ENCODE results near the gene XRCC2.
"Not testable (repeated sequence)": the region's sequence is repeated elsewhere in the genome, so short reads cannot be mapped to it uniquely, and the experiment has no call there.

XRCC2 gene

DNA sequence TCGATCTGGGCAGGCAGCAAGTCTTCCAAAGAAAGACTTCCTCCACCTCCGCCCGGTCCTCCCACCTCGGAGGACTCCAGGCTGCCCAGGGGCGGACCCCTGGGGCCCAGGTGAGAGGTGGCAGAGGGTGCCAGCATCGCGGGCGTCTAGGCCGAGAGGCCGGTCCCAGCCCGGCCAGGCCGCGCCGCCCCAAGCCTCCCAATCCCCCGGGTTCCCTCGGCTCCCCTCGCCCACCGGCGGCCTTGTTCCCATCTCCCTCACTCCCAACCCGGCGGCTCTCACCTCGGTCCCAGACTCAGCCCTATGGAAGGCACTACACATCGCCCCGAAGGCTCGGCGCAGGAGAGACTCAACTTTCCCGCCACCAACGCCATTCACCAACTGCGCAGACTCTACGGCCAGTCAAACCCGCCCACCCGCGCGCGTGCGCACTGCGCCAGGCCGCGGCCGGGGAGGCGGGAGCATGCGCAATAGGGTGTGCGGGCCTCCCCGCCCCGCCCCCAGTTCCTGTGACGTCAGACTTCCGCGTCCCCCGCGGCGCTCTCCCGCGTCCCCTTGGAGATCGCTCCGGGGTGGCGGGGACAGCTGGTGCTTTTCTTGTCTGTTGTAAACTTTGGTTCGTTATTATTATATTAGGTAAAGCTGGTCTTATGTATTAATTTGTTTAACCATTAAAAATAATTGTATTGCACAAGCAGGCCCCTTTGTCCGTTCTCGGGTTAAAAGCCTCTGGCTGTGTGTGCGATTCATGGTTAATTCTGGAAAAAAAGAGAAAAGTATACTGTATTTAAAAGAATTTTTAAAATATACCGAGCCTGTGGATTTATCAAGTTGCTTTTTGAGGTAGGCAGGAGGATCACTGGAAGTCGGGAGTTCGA, at the start of gene XRCC2:
XRCC2 (minus strand) TSS at position 383 of the 878 bp plus-strand sequence; CDS start at position 321, 62 bp downstream.
- DNase-seq: peak; percentile 89

DNA sequence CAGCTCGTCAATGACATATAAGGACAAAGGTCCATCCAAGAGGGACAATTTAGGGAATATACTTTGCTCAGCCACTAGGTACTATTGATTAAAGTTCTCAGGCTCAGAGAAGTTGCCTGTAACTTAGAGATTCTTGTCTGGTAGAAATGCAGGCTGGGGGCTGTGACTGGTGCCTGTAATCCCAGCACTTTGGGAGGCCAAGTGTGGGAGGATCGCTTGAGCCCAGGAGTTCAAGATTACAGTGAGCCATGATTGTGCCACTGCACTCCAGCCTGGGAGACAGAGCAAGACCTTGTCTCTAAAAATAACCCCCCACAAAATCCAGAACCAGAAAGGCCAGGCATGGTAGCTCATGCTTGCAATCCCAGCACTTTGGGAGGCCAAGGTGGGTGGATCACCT, 47.4 kb upstream of the XRCC2 start:
- no peak for DNase-seq

DNA sequence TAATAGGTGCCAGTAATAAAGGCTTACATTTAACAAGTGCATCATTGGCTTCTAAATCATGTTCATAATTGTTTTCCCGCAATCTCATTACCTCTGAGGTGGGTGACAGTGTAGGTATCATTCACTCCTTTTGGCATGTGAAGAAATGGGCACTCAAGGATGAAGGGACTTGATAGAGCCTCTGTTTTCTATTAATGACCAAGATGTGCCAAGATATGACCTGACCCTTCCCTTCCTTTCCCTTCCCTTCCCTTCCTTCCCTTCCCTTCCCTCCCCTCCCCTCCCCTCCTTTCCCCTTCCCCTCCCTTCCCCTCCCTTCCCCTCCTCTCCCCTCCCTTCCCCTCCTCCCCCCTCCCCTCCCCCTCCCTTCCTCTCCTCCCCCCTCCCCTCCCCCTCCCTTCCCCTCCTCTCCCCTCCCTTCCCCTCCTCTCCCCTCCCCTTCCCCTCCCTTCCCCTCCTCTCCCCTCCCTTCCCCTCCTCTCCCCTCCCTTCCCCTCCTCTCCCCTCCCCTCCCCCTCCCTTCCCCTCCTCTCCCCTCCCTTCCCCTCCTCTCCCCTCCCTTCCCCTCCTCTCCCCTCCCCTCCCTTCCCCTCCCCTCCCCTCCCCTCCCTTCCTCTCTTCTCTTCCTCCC, 36.6 kb upstream of the XRCC2 start:
- not testable (repeated sequence) for DNase-seq

DNA sequence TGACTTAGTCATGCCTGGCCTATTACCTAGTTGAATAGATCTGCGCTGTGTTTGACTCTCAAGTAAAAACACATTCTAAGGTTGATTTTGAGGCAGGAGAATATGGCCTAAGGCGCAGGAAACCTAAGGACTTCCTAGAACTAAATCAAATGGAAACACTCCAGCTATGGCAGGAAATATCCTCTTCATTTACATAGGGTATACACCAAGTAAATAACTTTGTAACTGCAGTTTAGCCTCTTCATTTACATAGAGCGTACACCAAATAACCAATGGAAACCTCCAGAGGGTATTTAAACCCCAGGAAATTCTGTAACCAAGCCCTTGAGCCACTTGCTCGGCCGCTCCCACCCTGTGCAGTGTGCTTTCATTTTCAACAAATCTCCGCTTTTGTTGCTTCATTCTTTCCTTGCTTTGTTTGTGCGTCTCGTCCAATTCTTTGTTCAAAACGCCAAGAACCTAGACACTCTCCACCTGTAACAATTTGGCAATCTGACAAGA, 35.6 kb upstream of the XRCC2 start:
- DNase-seq: no peak

DNA sequence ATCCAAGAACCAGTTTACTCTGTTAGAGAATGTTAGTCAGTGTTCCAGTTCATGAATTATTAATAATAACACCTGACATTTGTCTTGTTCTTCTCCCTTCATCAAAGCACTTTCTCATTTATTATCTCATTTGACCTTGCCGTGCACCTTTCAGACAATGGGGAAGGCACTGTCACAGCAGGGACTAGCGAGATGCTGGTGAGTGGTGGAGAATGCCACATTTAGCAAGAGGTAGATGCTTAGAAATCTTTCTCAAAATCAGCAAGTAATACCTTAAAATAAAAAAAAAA, 34.2 kb upstream of the XRCC2 start:
- DNase-seq: no peak

DNA sequence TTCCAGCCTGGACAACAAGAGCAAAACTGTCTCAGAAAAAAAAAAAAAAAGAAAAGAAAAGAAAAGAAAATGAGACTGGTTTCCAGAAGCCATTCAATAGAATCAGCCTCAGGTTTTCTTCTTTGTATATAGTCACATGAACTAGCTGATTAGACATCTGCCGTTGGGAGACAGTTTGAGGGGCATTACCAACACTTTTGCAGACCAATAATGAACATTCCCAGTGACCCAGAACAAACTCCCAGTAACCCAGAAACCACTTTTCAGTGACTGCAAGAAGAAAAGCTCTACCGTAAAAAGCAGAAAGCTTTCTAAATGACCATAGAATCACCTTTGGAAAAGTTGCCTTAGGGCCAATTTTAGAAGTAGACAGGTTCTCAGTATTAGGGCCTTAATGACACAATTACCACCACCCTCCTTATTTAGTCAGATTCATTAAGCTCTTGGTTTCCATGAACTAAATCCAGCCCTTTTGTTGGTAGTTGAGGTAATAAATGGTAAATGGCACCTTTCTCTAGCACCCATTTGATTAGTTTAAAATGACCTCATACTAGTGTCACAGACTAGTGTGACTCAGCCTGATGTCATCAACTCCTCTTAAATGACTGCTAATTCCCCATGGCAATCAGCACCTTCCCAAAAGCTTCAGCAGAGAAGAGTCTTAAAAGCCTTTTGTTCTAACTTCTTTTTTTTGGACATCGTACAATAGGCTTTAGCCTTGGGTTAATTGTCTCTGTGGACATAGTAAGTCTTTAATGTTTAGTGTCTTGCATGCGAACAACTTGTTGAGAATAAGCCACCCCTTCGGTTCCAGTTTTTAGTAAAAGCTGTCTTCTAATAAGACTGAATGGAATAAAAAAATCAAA, 33.6 kb upstream of the XRCC2 start:
- peak; percentile 36 for DNase-seq

DNA sequence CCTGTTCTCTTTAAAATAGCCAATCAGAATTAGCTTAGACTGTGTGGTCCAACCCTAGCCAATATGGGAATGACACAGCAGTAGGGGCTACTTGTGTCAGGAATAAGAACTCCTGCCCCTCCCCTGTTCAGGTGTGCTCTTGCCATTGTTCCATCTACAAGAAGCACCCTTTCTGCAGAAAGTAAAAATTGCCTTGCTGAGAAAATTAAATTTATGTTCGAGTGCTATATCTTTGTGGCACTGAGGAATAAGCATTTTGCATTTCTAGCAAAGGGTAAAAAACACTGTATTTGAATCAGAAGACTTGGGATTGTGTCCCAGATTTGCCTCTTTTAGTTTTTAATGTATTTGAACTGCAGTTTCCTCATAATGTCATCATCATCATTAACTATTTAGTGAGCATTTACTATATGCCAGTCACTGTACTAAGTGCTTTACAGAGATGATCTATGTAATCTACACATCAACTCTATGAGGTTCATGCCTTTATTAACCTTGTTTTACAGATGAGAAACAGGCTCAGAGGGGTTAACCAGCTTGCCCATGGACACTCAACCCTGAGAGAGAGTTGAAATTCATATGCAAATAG, 28.9 kb upstream of the XRCC2 start:
- DNase-seq: no peak

DNA sequence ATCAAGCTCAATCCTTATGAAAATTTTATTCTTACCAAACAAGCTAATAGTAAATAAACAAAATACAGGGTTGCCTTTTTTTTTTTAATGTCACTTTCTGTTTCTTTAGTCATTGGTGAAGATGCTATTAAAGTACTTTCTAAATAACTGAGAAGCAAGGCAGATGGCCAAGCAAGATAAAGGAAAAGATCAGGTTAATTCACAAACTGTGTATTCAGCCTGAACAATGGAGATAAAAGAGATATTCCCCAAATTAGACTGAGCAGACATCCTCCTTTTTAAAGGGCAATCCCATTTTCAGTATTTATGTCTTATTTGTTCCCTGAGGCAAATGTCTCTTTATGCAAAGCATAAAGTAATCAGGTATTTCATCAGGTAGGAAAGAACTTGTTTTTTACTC, 23.1 kb upstream of the XRCC2 start:
- DNase-seq: no peak

DNA sequence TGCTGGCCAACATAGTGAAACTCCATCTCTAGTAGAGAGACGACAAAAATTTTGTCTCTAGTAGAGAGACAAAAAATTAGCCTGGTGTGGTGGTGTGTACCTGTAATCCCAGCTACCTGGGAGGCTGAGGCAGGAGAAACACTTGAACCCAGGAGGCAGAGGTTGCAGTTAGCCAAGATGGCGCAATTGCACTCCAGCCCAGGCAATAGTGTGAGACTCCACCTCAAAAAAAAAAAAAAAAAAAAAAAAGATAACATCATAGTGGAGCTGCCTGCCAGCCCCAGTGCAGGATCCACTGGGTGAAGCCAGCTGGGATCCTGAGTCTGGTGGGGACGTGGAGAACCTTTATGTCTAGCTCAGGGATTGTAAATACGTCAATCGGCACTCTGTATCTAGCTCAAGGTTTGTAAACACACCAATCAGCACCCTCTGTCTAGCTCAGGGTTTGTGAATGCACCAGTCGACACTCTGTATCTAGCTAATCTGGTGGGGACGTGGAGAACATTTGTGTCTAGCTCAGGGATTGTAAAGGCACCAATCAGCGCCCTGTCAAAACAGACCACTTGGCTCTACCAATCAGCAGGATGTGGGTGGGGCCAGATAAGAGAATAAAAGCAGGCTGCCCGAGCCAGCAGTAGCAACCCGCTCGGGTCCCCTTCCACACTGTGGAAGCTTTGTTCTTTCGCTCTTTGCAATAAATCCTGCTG, 21.5 kb upstream of the XRCC2 start:
- DNase-seq: not testable (repeated sequence)

DNA sequence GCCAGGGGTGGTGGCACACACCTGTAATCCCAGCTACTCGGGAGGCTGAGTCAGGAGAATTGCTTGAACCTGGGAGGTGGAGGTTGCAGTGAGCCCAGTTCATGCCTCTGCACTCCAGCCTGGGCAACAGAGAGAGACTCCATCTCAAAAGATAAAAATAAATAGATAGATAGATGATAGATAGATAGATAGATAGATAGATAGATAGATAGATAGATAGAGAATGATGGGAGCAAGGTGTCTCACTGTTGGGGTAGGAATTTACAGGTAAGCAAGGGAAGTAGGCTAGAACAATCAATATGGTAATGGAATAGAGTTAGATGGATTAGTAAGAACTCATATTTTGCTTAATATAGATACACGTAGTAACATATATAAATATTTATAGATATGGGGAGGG, 16.3 kb upstream of the XRCC2 start:
- DNase-seq: not testable (repeated sequence)

DNA sequence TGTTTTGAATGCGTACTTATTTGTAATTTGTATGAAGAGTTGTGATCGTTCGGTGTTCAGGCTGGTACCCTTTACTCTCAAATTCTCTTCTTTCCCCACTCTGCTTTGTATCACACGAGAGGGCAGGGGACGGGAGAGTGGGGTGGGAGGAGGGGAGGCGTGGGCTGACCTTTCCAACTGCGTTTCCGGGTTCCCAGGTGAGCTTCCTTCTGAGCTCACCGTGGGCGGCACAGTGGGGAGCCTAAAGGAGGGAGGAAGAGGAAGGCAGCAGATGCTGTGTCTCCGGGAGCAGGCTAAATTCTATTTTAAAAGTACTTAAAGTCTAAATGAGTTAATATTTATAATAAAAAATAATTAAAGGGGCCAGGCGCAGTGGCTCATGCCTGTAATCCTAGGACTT, 7.4 kb upstream of the XRCC2 start:
- no peak for DNase-seq

DNA sequence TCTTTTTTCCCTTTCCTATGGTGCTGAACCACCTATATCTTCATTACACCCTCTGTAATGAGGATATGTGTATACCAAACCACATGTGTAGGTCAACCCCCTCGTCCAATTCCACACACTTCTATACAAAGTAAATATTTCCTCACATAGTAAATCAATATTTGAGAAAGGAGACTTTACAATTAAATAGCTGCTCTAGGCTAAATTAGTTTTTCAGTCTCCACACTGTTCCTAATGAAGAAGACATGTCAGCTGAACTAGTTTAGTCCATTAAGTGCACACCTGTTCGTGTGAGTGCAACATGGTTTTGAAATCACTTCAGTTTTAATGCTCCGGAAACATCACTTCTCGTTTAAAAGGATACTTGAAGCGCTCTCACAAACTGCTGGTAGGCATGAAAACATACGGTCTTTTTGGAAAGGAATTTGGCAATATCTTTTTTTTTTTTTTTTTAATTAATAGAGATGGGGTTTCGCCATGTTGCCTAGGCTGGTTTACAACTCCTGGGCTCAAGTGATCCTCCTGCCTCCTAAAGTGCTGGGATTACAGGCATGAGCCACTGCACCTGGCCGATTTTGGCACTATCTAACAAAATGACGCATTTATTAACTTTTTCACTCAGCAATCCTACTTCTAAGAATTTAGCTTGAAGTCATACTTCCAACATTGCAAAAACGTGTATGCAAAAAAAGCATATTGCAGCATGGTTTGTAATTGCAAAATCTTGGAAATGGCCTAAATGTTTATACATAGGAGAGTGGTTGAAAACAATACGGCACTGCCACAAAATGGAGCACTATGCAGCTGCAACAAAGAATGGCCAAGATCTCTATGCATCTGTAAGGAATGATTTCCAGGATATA, 2.1 kb upstream of the XRCC2 start:
- no peak for DNase-seq

DNA sequence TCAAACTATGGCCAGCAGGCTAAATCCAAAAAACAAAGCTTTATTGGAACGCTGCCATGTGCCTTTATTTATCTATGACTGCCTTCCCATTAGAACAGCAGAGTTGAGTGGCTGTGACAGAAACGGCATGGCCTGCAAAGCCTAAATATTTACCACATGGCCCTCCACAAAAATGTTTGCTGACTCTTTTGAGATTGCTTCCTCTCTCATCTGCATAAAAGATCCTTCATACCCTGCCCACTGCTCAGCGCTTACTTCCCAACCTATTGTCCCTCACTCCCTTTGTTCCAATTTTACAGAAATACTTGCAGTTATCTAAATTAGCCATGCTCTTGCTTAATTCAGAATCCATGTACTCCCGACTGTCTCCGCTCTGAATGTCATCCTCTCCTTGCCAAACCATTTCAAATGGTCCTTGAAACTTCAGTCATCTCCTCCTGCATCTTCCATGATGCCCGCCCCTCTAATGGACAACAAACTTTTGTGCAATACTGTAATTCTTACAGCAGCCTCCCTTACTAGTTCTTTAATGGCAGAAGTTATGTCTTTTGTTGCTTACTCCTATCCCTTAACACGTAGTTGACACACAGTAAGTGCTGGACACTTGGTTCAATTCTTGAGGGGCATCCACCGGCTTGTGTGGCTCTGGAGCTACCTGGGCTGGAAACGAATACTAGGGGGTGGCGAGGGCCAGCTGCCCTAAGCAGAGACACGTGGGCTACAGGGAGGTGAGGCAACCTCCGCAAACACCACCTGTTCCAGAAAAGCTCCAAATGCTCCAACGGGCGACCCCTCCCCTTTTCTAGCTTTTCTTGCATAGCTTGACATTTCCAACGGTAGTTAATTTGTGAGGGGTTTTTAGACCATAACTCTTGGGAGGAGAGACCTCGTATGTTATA, 832 bp downstream of the XRCC2 start:
- DNase-seq: no peak

DNA sequence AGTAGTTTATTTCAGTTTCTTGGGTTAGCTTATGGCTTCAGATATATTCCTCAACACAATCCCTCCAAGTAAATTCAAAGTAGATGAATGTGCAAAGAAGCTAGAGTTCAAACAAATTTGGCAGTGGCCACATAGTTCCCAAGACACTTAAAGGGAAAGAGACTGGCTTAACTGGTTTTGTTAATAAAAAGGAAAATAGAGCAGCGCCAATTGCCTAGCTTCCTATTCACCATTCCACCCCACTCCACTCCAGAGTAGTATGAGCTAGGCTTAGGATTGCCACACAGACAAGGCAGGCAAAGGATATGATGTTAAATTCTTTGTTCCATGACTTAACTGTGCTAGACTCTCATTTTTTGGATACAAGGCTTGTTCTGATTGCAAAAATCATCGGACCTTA, 2.0 kb downstream of the XRCC2 start:
- DNase-seq: no peak

DNA sequence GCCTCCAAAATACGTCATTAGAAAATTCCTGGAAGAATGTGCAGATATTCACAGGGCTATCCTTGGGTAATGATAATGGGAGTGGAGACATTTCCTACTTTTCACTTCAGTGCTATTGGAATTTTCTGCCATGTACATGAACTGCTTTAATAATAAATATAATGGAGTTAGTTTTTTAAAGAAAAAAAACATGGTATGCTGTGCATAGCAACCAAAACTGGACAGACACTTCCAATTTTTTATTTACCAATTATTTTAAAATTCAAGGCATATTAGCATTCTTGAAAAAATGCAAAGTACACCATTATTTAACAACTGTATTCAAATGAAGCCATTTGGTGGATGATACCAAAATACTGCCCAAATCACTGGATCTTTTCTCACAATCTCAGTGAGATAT, 3.3 kb downstream of the XRCC2 start:
- no peak for DNase-seq

DNA sequence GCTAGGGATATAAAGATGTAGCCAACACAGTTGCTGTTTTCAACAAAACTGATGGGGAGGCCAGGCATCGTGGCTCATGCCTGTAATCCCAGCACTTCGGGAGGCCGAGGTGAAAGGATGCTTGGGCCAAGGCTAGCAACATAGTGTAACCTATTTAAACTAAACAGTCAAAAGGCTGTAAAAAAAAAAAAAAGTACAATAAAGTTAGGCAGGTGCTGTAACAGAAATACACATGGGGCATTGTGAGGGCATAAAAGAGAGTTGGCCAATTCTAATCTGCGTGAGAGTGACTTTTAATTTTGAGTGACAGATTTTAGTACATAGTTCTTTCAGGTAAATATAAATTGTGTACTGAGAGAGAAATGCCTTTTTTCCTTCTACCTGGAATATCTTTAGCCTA, 6.2 kb downstream of the XRCC2 start:
- no peak for DNase-seq

DNA sequence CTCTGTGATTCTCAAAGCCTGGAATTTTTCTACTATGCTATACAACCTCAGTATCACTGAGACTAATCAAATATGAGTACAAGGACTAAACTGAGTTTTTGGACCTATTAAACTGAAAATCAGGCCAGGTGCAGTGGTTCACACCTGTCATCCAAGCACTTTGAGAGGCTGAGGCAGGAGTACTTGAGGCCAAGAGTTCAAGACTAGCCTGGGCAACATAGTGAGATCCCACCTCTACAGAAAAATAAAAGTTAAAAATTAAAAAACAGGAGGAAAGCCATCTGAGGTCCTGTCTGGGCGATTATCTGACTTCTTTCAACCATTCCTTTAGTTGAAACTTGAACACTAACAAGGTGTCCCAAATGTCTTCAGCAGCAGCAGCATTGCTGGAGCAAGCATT, 7.0 kb downstream of the XRCC2 start:
- DNase-seq: no peak

DNA sequence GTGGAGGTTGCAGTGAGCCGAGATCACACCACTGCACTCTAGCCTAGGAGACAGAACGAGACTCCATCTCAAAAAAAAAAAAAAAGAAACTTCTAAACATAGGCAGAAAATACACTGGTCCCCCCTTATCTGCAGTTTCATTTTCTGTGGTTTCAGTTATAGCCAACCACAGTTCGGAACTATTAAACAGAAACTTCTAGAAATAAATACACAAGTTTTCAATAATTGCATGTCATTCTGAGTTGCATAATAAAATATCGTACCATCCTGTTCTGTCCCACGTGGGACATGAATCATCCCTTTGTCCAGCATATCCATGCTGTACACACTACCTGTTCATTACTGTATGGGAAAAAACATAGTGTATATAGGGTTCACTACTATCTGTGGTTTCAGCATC, 8.0 kb downstream of the XRCC2 start:
- DNase-seq: no peak

DNA sequence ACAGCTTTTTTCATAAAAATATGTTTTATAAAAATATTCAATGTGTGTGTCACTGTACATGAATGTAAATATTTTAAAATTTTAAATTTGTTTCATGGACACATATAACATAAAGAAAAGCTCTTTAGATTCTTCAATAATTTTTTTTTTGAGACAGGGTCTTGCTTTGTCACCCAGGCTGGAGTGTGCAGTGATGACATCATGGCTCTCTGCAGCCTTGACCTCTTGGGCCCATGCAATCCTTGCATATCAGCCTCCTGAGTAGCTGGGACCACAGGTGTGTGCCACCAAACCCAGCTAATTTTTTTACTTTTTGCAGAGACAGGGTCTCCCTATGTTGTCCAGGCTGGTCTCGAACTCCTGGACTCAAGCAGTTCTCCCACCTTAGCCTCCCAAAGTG, 9.9 kb downstream of the XRCC2 start:
- DNase-seq: no peak

DNA sequence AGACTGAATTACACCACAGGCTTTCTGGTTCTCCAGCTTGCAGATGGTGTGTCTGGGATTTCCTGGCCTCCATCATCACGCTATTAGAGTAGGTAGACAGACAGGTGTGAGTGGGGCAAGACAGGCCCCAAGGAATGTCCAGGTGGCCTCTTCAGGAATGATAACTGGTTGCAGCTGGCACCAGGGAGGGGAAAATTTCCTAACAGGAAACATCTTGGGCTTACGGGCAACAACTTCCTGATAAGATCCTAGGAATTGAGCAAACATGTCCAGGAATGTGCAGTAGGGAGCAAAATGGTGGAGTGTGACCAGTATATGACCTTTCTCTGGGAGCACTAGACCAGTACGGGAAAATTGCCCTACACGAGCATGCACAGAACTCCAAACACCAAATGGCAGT, 11.3 kb downstream of the XRCC2 start:
- no peak for DNase-seq

Data from kidney glomerular epithelial cell (primary cell).